Measurements from ENCODE around the gene SPATA3.

Gene SPATA3

DNA sequence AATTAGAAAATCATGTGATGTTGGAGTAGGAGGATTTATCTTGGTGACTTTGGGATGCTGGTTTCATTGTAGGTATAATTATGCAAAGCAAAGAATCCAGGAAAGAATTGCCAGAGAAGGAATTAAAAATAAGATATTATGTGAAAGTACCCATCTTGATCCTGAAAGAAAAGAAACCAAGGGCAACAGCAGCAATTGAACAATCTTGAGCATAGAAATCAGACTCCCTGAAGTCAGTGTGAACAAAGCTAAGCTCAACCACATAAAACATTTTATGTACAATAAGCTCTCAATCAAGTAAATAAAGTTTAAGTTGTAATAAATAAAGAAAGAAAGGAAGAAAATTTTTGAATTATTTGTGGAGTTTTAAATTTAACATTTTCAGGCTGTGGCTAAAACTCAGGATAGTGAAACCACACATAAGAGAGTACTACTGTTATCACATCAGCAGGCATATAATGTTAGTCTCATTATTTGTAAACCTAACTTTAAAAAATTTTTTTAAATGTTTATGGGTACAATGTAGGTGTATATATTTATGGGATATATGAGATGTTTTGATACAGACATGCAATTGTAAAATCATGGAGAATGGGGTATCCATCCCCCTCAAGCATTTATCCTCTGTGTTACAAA lies 38.0 kb upstream of the SPATA3 start (continued):
- TF ChIP-seq, protein P1, sequence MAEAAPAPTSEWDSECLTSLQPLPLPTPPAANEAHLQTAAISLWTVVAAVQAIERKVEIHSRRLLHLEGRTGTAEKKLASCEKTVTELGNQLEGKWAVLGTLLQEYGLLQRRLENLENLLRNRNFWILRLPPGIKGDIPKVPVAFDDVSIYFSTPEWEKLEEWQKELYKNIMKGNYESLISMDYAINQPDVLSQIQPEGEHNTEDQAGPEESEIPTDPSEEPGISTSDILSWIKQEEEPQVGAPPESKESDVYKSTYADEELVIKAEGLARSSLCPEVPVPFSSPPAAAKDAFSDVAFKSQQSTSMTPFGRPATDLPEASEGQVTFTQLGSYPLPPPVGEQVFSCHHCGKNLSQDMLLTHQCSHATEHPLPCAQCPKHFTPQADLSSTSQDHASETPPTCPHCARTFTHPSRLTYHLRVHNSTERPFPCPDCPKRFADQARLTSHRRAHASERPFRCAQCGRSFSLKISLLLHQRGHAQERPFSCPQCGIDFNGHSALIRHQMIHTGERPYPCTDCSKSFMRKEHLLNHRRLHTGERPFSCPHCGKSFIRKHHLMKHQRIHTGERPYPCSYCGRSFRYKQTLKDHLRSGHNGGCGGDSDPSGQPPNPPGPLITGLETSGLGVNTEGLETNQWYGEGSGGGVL (tag by site-specific recombination; IDR thresholded peaks at IDR 0.05), result no peak
- TF ChIP-seq HOXD13 (CRISPR knock-in tag; IDR thresholded peaks at IDR 0.05; ENCODE audit: borderline replicate concordance), result no peak

DNA sequence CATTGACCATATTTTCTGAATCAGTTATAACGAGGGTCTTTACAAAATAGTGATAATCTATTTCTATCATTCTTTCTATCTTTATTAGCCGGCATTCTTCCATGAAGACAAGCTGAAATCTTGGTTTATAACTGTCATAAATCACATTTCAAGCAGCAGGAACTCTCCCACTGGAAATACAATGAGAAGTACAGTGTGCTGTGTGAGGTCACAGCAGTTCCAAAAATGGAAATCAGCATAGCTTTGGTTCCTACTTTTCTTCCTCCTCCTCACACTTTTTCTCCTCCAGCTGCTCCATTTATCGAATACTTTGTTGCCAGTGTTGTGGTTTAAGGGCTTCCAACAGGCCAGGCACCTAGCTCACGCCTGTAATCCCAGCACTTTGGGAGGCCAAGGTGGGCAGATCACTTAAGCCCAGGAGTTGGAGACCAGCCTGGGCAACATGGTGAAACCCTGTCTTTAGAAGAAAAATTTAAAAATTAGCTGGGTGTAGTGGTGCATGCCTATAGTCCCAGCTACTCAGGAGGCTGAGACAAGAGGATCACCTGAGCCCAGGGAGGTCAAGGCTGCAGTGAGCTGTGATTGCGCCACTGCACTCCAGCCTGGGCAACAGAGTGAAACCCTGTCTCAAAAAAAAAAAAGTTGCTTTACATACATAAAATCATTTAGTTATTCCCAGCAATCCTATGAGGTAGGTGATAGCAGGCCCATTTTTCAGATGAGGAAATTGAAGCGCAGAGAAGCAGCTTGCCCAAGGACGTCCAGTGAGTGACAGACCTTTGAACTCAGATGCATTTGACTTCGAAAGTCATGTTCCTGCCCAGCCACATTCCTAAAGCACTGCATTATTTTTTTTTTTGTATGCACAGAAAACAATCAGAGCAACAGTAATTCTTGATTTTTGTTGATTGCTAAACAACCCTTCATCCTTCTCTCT lies 36.8 kb upstream of the SPATA3 start:
- ChIA-PET POLR2A (no interaction called here), CTCF (interaction anchor here (0.7 to 3.1 kb wide), 2 partner anchors 28 to 94 kb away, joined by 3 to 18 read pairs; no protein-coding TSS in a partner anchor)
- Histone ChIP-seq H3K4me3 (ENCODE audit: low read depth, low read length) (no peak overlapping the region), H3K27ac (ENCODE audit: extremely low read depth, low read depth, low read length) (no peak overlapping the region), H3K9me3 (ENCODE audit: control insufficient read depth, insufficient read depth, low read depth, low read length) (no peaks in the 10 kb centered on the region), H3K36me3 (ENCODE audit: control insufficient read depth in 2 of 2, insufficient read depth in 1 of 2, low read length in 2 of 2) (no peaks in the 10 kb centered on the region), H3K4me1 (ENCODE audit: control insufficient read depth, insufficient read depth, low read length) (no peaks in the 10 kb centered on the region)
- TF ChIP-seq, protein P1 (tag by site-specific recombination; IDR thresholded peaks at IDR 0.05), result no peak
- TF ChIP-seq, protein P2, sequence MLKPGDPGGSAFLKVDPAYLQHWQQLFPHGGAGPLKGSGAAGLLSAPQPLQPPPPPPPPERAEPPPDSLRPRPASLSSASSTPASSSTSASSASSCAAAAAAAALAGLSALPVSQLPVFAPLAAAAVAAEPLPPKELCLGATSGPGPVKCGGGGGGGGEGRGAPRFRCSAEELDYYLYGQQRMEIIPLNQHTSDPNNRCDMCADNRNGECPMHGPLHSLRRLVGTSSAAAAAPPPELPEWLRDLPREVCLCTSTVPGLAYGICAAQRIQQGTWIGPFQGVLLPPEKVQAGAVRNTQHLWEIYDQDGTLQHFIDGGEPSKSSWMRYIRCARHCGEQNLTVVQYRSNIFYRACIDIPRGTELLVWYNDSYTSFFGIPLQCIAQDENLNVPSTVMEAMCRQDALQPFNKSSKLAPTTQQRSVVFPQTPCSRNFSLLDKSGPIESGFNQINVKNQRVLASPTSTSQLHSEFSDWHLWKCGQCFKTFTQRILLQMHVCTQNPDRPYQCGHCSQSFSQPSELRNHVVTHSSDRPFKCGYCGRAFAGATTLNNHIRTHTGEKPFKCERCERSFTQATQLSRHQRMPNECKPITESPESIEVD (tag by site-specific recombination; IDR thresholded peaks at IDR 0.05), result 0 out of 2 replicates have a peak, but pooled peaks have one; percentile 11

DNA sequence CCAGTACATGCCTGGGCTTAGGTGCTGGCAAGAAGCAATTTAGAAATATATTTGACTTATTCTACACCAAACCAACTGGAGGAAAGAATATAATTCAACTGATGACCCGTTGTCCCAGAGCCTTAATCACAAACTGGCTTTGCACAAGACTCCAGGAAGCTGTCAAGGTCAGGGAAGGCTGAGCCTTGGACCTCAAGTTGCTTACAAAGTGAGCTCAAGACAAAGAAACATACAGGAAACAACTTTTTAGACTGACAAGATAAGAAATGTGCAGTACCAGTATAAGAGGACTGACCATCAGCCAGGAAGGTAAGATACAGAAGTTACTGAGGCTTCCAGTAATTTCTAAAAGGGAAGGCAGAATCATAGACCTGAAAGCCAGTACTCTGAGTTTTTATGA lies 35.9 kb upstream of the SPATA3 start:
- Histone ChIP-seq H3K4me3 (ENCODE audit: low read depth, low read length) (no peak overlapping the region), H3K27ac (ENCODE audit: extremely low read depth, low read depth, low read length) (no peak overlapping the region), H3K36me3 (ENCODE audit: control insufficient read depth in 2 of 2, insufficient read depth in 1 of 2, low read length in 2 of 2) (no peaks in the 10 kb centered on the region), H3K9me3 (ENCODE audit: control insufficient read depth, insufficient read depth, low read depth, low read length) (no peaks in the 10 kb centered on the region), H3K4me1 (ENCODE audit: control insufficient read depth, insufficient read depth, low read length) (no peaks in the 10 kb centered on the region)
- CTCF ChIA-PET, result interaction anchor here (0.8 to 3.1 kb wide), 2 partner anchors 27 to 136 kb away, joined by 3 to 18 read pairs; no protein-coding TSS in a partner anchor
- POLR2A ChIA-PET, result no interaction called here
- TF ChIP-seq SP7 (tag by site-specific recombination; IDR thresholded peaks at IDR 0.05) (no peak), GLI2 (tag by site-specific recombination; IDR thresholded peaks at IDR 0.05; ENCODE audit: borderline replicate concordance, low read depth) (no peak)
- TF ChIP-seq, protein P3, sequence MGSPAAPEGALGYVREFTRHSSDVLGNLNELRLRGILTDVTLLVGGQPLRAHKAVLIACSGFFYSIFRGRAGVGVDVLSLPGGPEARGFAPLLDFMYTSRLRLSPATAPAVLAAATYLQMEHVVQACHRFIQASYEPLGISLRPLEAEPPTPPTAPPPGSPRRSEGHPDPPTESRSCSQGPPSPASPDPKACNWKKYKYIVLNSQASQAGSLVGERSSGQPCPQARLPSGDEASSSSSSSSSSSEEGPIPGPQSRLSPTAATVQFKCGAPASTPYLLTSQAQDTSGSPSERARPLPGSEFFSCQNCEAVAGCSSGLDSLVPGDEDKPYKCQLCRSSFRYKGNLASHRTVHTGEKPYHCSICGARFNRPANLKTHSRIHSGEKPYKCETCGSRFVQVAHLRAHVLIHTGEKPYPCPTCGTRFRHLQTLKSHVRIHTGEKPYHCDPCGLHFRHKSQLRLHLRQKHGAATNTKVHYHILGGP (tag by site-specific recombination; IDR thresholded peaks at IDR 0.05), result no peak

DNA sequence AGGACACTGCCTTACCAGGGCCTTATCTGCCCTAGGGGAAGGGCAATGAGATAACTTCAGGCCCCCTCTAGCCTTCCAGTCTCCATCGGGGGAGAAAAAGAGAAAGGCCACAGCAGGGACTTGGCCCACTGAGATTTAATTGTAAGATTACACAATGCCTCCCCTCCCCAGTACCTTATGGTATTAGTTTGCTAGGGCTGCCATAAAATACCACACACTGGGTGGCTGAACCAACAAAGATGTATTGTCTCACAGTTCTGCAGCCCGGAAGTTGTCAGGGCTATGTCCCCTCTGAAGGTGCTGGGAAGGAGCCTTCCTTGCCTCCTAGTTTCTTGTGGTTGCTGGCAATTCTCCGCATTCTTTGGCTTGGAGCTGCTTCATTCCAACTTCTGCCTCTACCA lies 34.8 kb upstream of the SPATA3 start:
- H3K36me3 ChIP-seq (ENCODE audit: control insufficient read depth in 2 of 2, insufficient read depth in 1 of 2, low read length in 2 of 2), result no peaks in the 10 kb centered on the region
- CTCF ChIA-PET, result interaction anchor here (1.0 kb wide), 1 partner anchor 27 kb away, joined by 3 read pairs; no protein-coding TSS in a partner anchor
- no peak overlapping the region for H3K4me3 ChIP-seq (ENCODE audit: low read depth, low read length)
- TF ChIP-seq GLIS1 (tag by site-specific recombination; IDR thresholded peaks at IDR 0.05) (peak; percentile 94), ZIC2 (tag by site-specific recombination; IDR thresholded peaks at IDR 0.05) (peak; percentile 72), ZNF416 (tag by site-specific recombination; IDR thresholded peaks at IDR 0.05) (no peak)
- no peaks in the 10 kb centered on the region for H3K9me3 ChIP-seq (ENCODE audit: control insufficient read depth, insufficient read depth, low read depth, low read length)
- POLR2A ChIA-PET, result no interaction called here
- H3K27ac ChIP-seq (ENCODE audit: extremely low read depth, low read depth, low read length), result no peak overlapping the region
- no peaks in the 10 kb centered on the region for H3K4me1 ChIP-seq (ENCODE audit: control insufficient read depth, insufficient read depth, low read length)

All from HEK293 (cell line).